ENCODE data around the gene PCDHA8.
"Not testable (repeated sequence)": the region's sequence is repeated elsewhere in the genome, so short reads cannot be mapped to it uniquely, and the experiment has no call there.

Gene PCDHA8

GRCh38 chr5:140870221-140871201 lies 29.5 kb downstream of the PCDHA8 start:
- DNase-seq, result no peak

- DNase-seq, result no peak
Observed at GRCh38 chr5:140875085-140876065, 34.4 kb downstream of the PCDHA8 start, which contains the start of gene PCDHA12. Gene PCDHA12 (plus strand): TSS chr5:140875308. CDS start chr5:140875473, 165 bp downstream.

GRCh38 chr5:140876541-140877261 lies 35.7 kb downstream of the PCDHA8 start:
- not testable (repeated sequence) for DNase-seq

GRCh38 chr5:140877262-140877581 lies 36.2 kb downstream of the PCDHA8 start:
- no peak for DNase-seq

- no peak for DNase-seq
Observed at GRCh38 chr5:140881889-140882590, 41.1 kb downstream of the PCDHA8 start, which contains the start of gene PCDHA13. Gene PCDHA13 (plus strand): TSS chr5:140882124. CDS start chr5:140882269, 145 bp downstream.

- DNase-seq, result no peak
Observed at GRCh38 chr5:140882591-140882899, 41.6 kb downstream of the PCDHA8 start.

GRCh38 chr5:140883373-140883772 lies 42.4 kb downstream of the PCDHA8 start:
- DNase-seq, result no peak

- no peak for DNase-seq
Observed at GRCh38 chr5:140883927-140884697, 43.1 kb downstream of the PCDHA8 start.

Data from DMS 273 treated with DMSO at 0.1 percent for 48 hours (cell line).